Measurements from ENCODE around the gene TSPAN13.

GRCh38 chr7:16727736-16728135 is 25.8 kb upstream of the TSPAN13 start:
- TF ChIP-seq USF2 (IDR thresholded peaks at IDR 0.05; ENCODE audit: borderline replicate concordance, low read depth, low read length) (no peak), MYC (IDR thresholded peaks at IDR 0.05; ENCODE audit: insufficient read depth, insufficient read length, insufficient replicate concordance, low read length, severe bottlenecking) (no peak), CTCF (IDR thresholded peaks at IDR 0.05 in 2 of 3, conservative IDR thresholded peaks at IDR 0.05 in 1 of 3; ENCODE audit: control insufficient read depth in 2 of 3, extremely low read depth in 1 of 3, insufficient read depth in 1 of 3, low read depth in 3 of 3, low read length in 3 of 3) (no peak), POLR2AphosphoS2 (IDR thresholded peaks at IDR 0.05; ENCODE audit: low read depth, low read length) (no peak), SPI1 (IDR thresholded peaks at IDR 0.05; ENCODE audit: borderline replicate concordance, insufficient read depth, low read depth, low read length) (no peak), NKRF (conservative IDR thresholded peaks at IDR 0.05) (no peak), TCF12 (IDR thresholded peaks at IDR 0.05; ENCODE audit: low read depth, low read length) (no peak), ZSCAN29 (IDR thresholded peaks at IDR 0.05) (no peak), MAX (IDR thresholded peaks at IDR 0.05; ENCODE audit: low read depth, low read length) (no peak)

Measured in GM12878 (cell line).